GM12891 (cell line): Measurements from ENCODE around the gene CARD19. TPM values are rescaled to one million over a fixed set of nuclear protein-coding genes. Genes with fewer than 3 reads are reported as not detected.

Source experiments
- DNase-seq: peaks from one replicate; pipeline ENCODE4 v3.0.0; 2011; ENCODE audit warnings: low spot score; ENCODE audit not compliant: insufficient read length
- FAIRE-seq: peaks from 2 replicates; lab custom pipeline; 2011; peaks lifted over from hg19 to GRCh38; lab: Jason Lieb, UNC
- PAX5 ChIP-seq: IDR thresholded peaks from 2 replicates; pipeline ENCODE4 v1.6.1; 2011; ENCODE audit warnings: low read length, moderate library complexity, mild to moderate bottlenecking; ENCODE audit not compliant: insufficient read depth, severe bottlenecking
- POLR2A ChIP-seq: IDR thresholded peaks from 2 replicates; pipeline ENCODE4 v1.6.1; 2011; ENCODE audit warnings: low read depth, low read length, control low read depth
- POLR2AphosphoS5 ChIP-seq: IDR thresholded peaks from 2 replicates; pipeline ENCODE4 v1.6.1; 2011; ENCODE audit warnings: low read depth, low read length, control low read depth
- POU2F2 ChIP-seq: IDR thresholded peaks from 2 replicates; pipeline ENCODE4 v1.6.1; 2011; ENCODE audit warnings: low read depth, mild to moderate bottlenecking, control low read depth, low read length, moderate library complexity
- SPI1 ChIP-seq: IDR thresholded peaks from 2 replicates; pipeline ENCODE4 v1.6.1; 2011; ENCODE audit warnings: low read depth, low read length, control low read depth
- TAF1 ChIP-seq: IDR thresholded peaks from 2 replicates; pipeline ENCODE4 v1.6.1; 2011; ENCODE audit warnings: low read depth, low read length, control low read depth
- polyA plus RNA-seq: library from polyadenylated mRNA; unstranded; fragments of >200 nt; gene quantifications from one replicate; pipeline ENCODE4 v1.2.1, GENCODE V29; 2012; ENCODE audit warnings: low read depth, missing spikeins, inconsistent platforms; ENCODE audit not compliant: missing spikeins

Gene CARD19
- 10.7 TPM for polyA plus RNA-seq

GRCh38 chr9:93096131-93096802 is at the start of gene CARD19:
Gene CARD19 (plus strand): TSS chr9:93096217. CDS start chr9:93096346, 129 bp downstream.
- no peak for TF ChIP-seq POLR2A
- FAIRE-seq (peak; percentile 58), DNase-seq (no peak)

- FAIRE-seq: no peak
- no peak for DNase-seq
- TF ChIP-seq POU2F2 (no peak), POLR2A (no peak), SPI1 (no peak), POLR2AphosphoS5 (no peak)
Observed at GRCh38 chr9:93048566-93049448, 47.2 kb upstream of the CARD19 start.

- no peak for DNase-seq
- no peak for FAIRE-seq
- TF ChIP-seq SPI1 (no peak), TAF1 (no peak), POU2F2 (no peak), POLR2AphosphoS5 (no peak), POLR2A (no peak), PAX5 (no peak)
Observed at GRCh38 chr9:93049491-93049890, 46.5 kb upstream of the CARD19 start.

GRCh38 chr9:93050231-93050630 is 45.8 kb upstream of the CARD19 start:
- no peak for DNase-seq
- no peak for FAIRE-seq
- TF ChIP-seq SPI1 (no peak), PAX5 (no peak), POLR2A (no peak), TAF1 (no peak), POLR2AphosphoS5 (no peak), POU2F2 (no peak)

GRCh38 chr9:93051680-93052089 is 44.3 kb upstream of the CARD19 start:
- TF ChIP-seq TAF1: no peak
- no peak for TF ChIP-seq PAX5
- no peak for TF ChIP-seq SPI1
- no peak for TF ChIP-seq POLR2AphosphoS5
- no peak for TF ChIP-seq POLR2A
- no peak for TF ChIP-seq POU2F2
- no peak for FAIRE-seq
- DNase-seq: no peak

GRCh38 chr9:93052791-93053540 is 43.1 kb upstream of the CARD19 start:
- no peak for FAIRE-seq
- DNase-seq: no peak
- TF ChIP-seq SPI1 (no peak), POLR2A (no peak), POU2F2 (no peak)

GRCh38 chr9:93053781-93054331 is 42.2 kb upstream of the CARD19 start:
- TF ChIP-seq PAX5: no peak
- no peak for TF ChIP-seq SPI1
- TF ChIP-seq TAF1: no peak
- TF ChIP-seq POLR2A: no peak
- TF ChIP-seq POU2F2: no peak
- TF ChIP-seq POLR2AphosphoS5: no peak
- FAIRE-seq: no peak
- no peak for DNase-seq

- TF ChIP-seq SPI1 (no peak), POLR2AphosphoS5 (no peak), TAF1 (no peak), POU2F2 (no peak), POLR2A (no peak), PAX5 (no peak)
- DNase-seq (no peak), FAIRE-seq (no peak)
Observed at GRCh38 chr9:93054758-93055704, 41.0 kb upstream of the CARD19 start.
